Spinal cord (tissue), 9 donors: ENCODE measurements around the gene MTCL3.

Experiments used
- DNase-seq, 6 donors: peaks; one replicate each; pipeline versions ENCODE4 v3.0.0 to v3.0.0-alpha.2; 2013 to 2015; ENCODE audit warnings: low spot score in 6 of 6, low read depth in 4 of 6
- H3K27ac ChIP-seq: one replicate; pipeline ENCODE4 v1.5.1; 2013; ENCODE audit warnings: low read depth, low read length, control low read depth
- H3K27me3 ChIP-seq: one replicate; pipeline ENCODE4 v1.6.1; 2013; ENCODE audit warnings: low read length; ENCODE audit not compliant: control insufficient read depth, insufficient read depth
- H3K36me3 ChIP-seq: one replicate; pipeline ENCODE4 v1.6.1; 2013; ENCODE audit warnings: low read length; ENCODE audit not compliant: control insufficient read depth, insufficient read depth
- H3K4me1 ChIP-seq: one replicate; pipeline ENCODE4 v1.6.1; 2013; ENCODE audit warnings: low read length; ENCODE audit not compliant: control insufficient read depth, insufficient read depth
- H3K4me3 ChIP-seq: one replicate; pipeline ENCODE4 v1.5.1; 2013; ENCODE audit warnings: low read depth, low read length, control low read depth
- H3K9me3 ChIP-seq: one replicate; pipeline ENCODE4 v1.6.1; 2013; ENCODE audit warnings: low read length; ENCODE audit not compliant: control insufficient read depth, insufficient read depth
- WGBS: methylation state at CpG from one replicate; pipeline ENCODE4 v1.1.5; 2013; ENCODE audit warnings: missing lambda C conversion rate; ENCODE audit not compliant: insufficient coverage; 5-methylcytosine and 5-hydroxymethylcytosine counted together
- donor health status: healthy.

MTCL3 gene

GRCh38 chr6:127518710-127519468, at the start of gene MTCL3:
Gene MTCL3, minus strand, starts transcription at chr6:127519335.
- Histone ChIP-seq H3K36me3 (peaks cover 4% of the 10 kb centered on the region), H3K27ac (peak within 1 kb of the TSS; percentile 80), H3K4me3 (peak within 1 kb of the TSS; percentile 61), H3K9me3 (no peaks in the 10 kb centered on the region), H3K4me1 (peaks cover 13% of the 10 kb centered on the region), H3K27me3 (peaks cover 2% of the 10 kb centered on the region)
- under 1% methylated on average over 41 of the region's 42 CpGs for WGBS
- peak; percentile 63 to 98 (median 76) for DNase-seq

GRCh38 chr6:127567476-127567875, 48.3 kb upstream of the MTCL3 start:
- H3K36me3 ChIP-seq: no peaks in the 10 kb centered on the region
- no CpG with 5 or more reads among the region's 2 CpGs for WGBS
- no peaks in the 10 kb centered on the region for H3K9me3 ChIP-seq
- no peak overlapping the region for H3K4me3 ChIP-seq
- H3K27ac ChIP-seq: no peak overlapping the region
- H3K27me3 ChIP-seq: no peaks in the 10 kb centered on the region
- no peak for DNase-seq
- no peaks in the 10 kb centered on the region for H3K4me1 ChIP-seq

- Histone ChIP-seq H3K9me3 (no peaks in the 10 kb centered on the region), H3K27ac (no peak overlapping the region), H3K4me1 (no peaks in the 10 kb centered on the region), H3K27me3 (no peaks in the 10 kb centered on the region), H3K4me3 (no peak overlapping the region), H3K36me3 (no peaks in the 10 kb centered on the region)
- no peak for DNase-seq
These were observed 47.5 kb upstream of the MTCL3 start for GRCh38 chr6:127566651-127567050.

- Histone ChIP-seq H3K9me3 (no peaks in the 10 kb centered on the region), H3K27ac (no peak overlapping the region), H3K4me3 (no peak overlapping the region), H3K27me3 (no peaks in the 10 kb centered on the region), H3K4me1 (no peaks in the 10 kb centered on the region), H3K36me3 (no peaks in the 10 kb centered on the region)
- no peak for DNase-seq
These were observed 47.0 kb upstream of the MTCL3 start for GRCh38 chr6:127566119-127566518.

- Histone ChIP-seq H3K27me3 (no peaks in the 10 kb centered on the region), H3K36me3 (no peaks in the 10 kb centered on the region), H3K9me3 (no peaks in the 10 kb centered on the region), H3K4me1 (no peaks in the 10 kb centered on the region), H3K27ac (no peak overlapping the region), H3K4me3 (no peak overlapping the region)
- no peak for DNase-seq
- 57% methylated on average over 1 of the region's 3 CpGs for WGBS
These were observed 45.6 kb upstream of the MTCL3 start for GRCh38 chr6:127564761-127565160.

- Histone ChIP-seq H3K36me3 (no peaks in the 10 kb centered on the region), H3K4me1 (no peaks in the 10 kb centered on the region), H3K4me3 (no peak overlapping the region), H3K9me3 (no peaks in the 10 kb centered on the region), H3K27ac (no peak overlapping the region), H3K27me3 (no peaks in the 10 kb centered on the region)
- WGBS: no CpG with 5 or more reads among the region's 1 CpG
- DNase-seq: no peak
These were observed 42.5 kb upstream of the MTCL3 start for GRCh38 chr6:127561660-127562059.

- Histone ChIP-seq H3K4me3 (no peak overlapping the region), H3K27me3 (no peaks in the 10 kb centered on the region), H3K4me1 (no peaks in the 10 kb centered on the region), H3K36me3 (no peaks in the 10 kb centered on the region), H3K9me3 (no peaks in the 10 kb centered on the region), H3K27ac (no peak overlapping the region)
- DNase-seq: peak in 2 of 6 donors; percentile 26 to 42
- WGBS: 50% methylated on average over 1 of the region's 2 CpGs
These were observed 35.4 kb upstream of the MTCL3 start for GRCh38 chr6:127554435-127555006.

GRCh38 chr6:127550403-127550802, 31.3 kb upstream of the MTCL3 start:
- Histone ChIP-seq H3K4me1 (no peaks in the 10 kb centered on the region), H3K4me3 (no peak overlapping the region), H3K36me3 (no peaks in the 10 kb centered on the region), H3K27me3 (no peaks in the 10 kb centered on the region), H3K27ac (no peak overlapping the region), H3K9me3 (no peaks in the 10 kb centered on the region)
- DNase-seq: no peak

- Histone ChIP-seq H3K27ac (no peak overlapping the region), H3K9me3 (no peaks in the 10 kb centered on the region), H3K27me3 (no peaks in the 10 kb centered on the region), H3K4me1 (no peaks in the 10 kb centered on the region), H3K4me3 (no peak overlapping the region), H3K36me3 (no peaks in the 10 kb centered on the region)
- DNase-seq: peak in 2 of 6 donors; percentile 22 to 51
- WGBS: no CpG with 5 or more reads among the region's 2 CpGs
These were observed 28.9 kb upstream of the MTCL3 start for GRCh38 chr6:127547904-127548649.

- H3K27me3 ChIP-seq: no peaks in the 10 kb centered on the region
- no peaks in the 10 kb centered on the region for H3K4me1 ChIP-seq
- no peaks in the 10 kb centered on the region for H3K9me3 ChIP-seq
- H3K4me3 ChIP-seq: no peak overlapping the region
- DNase-seq: no peak
- no CpG with 5 or more reads among the region's 1 CpG for WGBS
- H3K27ac ChIP-seq: no peak overlapping the region
- no peaks in the 10 kb centered on the region for H3K36me3 ChIP-seq
These were observed 28.1 kb upstream of the MTCL3 start for GRCh38 chr6:127547215-127547614.
